Duodenal mucosa (tissue), 2 donors: ENCODE measurements around the gene KCNA4.
"Not testable (repeated sequence)": the region's sequence is repeated elsewhere in the genome, so short reads cannot be mapped to it uniquely, and the experiment has no call there.

ENCODE experiments used
- H3K27ac ChIP-seq: one replicate; pipeline ENCODE4 v1.7.0; 2013; ENCODE audit warnings: low read depth, low read length
- H3K27me3 ChIP-seq, 2 donors: one replicate each; pipeline ENCODE4 v1.7.0; 2013; ENCODE audit warnings: low read length in 2 of 2, control low read depth in 1 of 2; ENCODE audit not compliant: insufficient read depth in 2 of 2, control insufficient read depth in 1 of 2
- H3K36me3 ChIP-seq, 2 donors: one replicate each; pipeline ENCODE4 v1.7.0; 2013; ENCODE audit warnings: low read length in 2 of 2, control low read depth in 1 of 2; ENCODE audit not compliant: insufficient read depth in 2 of 2, control insufficient read depth in 1 of 2
- H3K4me1 ChIP-seq, 2 donors: one replicate each; pipeline ENCODE4 v1.7.0; 2013; ENCODE audit warnings: low read length in 2 of 2, control low read depth in 1 of 2; ENCODE audit not compliant: insufficient read depth in 2 of 2, control insufficient read depth in 1 of 2
- H3K4me3 ChIP-seq, 2 donors: one replicate each; pipeline ENCODE4 v1.7.0; 2013; ENCODE audit warnings: low read length in 2 of 2, low read depth in 1 of 2
- H3K9ac ChIP-seq, 2 donors: one replicate each; pipeline ENCODE4 v1.7.0; 2013; ENCODE audit warnings: low read length in 2 of 2, low read depth in 1 of 2
- H3K9me3 ChIP-seq, 2 donors: one replicate each; pipeline ENCODE4 v1.7.0; 2013; ENCODE audit warnings: low read length in 2 of 2, control low read depth in 1 of 2; ENCODE audit not compliant: control insufficient read depth in 1 of 2

KCNA4 gene

DNA sequence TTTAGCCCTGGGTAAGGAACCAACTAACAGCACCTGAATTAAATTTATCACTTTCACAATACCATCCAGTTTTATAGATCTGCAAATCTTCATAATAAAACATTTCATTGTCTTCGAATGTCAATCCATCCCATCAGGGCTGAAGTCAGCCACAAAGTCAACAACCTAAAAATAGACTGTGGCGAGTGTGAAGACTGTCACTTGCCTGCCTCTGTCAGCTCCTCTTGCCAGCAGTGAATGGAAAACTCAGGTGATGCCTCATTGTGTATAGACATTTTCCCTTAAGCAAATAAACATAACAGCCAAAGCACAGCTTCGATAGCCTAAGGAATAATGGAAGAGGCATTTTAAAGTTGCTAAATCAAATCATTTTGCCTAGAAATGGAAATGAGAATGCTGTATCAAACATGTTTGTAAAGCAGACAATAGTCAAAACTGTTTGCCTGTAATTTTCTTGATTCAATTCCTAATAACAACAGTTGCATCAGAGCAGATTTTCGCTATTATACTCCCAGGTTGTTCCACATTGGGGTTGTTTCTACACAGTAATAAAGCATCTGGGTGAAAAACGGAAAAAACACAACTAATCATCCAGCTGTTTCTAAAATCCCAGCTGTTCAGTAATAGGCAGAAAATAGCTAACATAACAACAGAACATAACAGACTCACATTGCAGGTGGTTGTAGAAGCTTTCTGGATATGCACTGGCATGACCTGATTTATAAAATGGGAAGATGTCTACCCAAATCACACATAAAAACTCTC lies 15.7 kb downstream of the KCNA4 start:
- Histone ChIP-seq H3K4me3 (no peak overlapping the region), H3K4me1 (no peaks in the 10 kb centered on the region), H3K27me3 (no peaks in the 10 kb centered on the region), H3K9me3 (no peaks in the 10 kb centered on the region), H3K9ac (no peak overlapping the region), H3K36me3 (no peaks in the 10 kb centered on the region), H3K27ac (no peak overlapping the region)

DNA sequence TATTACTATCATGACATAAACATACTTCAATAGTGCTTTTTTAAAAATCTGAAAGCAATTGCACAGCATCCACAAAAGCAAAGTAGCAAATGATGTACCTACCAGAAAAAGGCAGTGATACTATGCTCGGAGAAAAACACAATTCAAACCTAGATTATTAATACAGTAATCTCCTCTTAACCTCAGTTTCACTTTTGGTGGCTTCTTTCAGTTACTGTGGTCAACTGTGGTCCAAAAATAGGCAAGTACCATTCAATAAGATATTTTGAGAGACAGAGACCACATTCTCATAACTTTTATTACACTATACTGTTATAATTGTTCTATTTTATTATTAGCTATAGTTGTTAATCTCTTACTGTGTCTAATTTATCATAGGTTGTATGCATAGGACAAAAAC lies 20.8 kb downstream of the KCNA4 start:
- Histone ChIP-seq H3K9me3 (peaks cover 0 to 4% of the 10 kb centered on the region in 2 donors), H3K4me1 (no peaks in the 10 kb centered on the region), H3K27me3 (no peaks in the 10 kb centered on the region), H3K9ac (no peak overlapping the region), H3K4me3 (no peak overlapping the region), H3K27ac (no peak overlapping the region), H3K36me3 (no peaks in the 10 kb centered on the region)

DNA sequence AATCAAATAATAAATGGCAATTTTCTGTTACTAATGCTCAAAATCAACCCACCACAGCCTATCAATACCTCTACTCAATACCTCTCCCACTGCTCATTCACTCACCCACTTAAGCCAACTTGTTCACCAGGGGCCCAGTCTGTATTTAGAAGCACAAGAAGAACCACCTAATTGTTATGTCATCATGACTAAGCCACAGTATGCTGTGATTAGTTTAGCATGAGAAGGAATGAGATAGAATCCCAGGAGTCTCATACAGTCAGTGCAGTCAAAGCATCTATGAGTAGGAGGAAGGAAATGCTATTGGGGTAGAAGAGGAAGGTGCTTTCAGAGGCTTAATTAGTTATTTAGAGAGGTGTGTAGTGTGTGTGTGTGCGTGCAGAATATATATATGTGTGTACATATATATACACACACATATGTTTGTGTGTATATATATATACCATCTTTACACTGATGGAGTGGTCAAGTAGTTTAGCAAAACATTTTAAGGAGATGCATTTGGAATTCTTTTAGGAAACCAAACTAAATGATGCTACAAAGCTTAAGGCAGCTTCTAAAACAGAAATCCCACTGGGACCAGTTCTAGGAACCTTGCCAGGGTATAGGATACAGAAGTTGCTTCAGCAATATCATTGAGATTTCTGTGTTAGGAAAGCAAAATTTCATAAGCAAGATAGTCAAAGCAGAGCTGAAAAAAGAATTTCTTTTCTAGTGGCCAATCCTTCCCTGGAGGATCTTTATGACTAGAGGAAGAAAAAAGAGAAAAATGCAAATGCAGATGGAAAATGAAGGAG lies 27.5 kb downstream of the KCNA4 start:
- peaks cover 0 to 4% of the 10 kb centered on the region in 2 donors for H3K9me3 ChIP-seq
- H3K9ac ChIP-seq: no peak overlapping the region
- no peak overlapping the region for H3K27ac ChIP-seq
- no peaks in the 10 kb centered on the region for H3K4me1 ChIP-seq
- no peaks in the 10 kb centered on the region for H3K27me3 ChIP-seq
- H3K4me3 ChIP-seq: no peak overlapping the region
- H3K36me3 ChIP-seq: no peaks in the 10 kb centered on the region

DNA sequence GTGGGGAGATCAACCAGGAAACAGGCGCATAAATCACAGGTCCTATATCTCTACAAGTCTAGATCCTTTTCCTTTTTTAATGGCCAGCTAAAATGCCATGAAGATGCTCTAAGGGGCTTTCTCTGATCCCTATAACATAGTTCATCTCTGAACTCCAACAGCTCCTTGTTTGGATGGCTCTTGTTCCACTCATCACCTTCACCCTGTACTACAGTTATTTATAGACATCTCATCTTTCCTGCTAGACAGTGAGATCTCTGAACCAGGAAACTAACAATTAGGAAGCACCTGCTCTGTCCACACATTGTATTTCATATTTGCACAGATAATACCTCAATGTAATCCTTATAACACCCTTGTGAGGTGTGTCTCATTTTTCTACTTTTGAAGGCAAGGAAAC lies 31.6 kb downstream of the KCNA4 start:
- Histone ChIP-seq H3K9me3 (peaks cover 0 to 4% of the 10 kb centered on the region in 2 donors), H3K4me1 (no peaks in the 10 kb centered on the region), H3K27me3 (no peaks in the 10 kb centered on the region), H3K4me3 (no peak overlapping the region), H3K27ac (no peak overlapping the region), H3K36me3 (no peaks in the 10 kb centered on the region), H3K9ac (no peak overlapping the region)

DNA sequence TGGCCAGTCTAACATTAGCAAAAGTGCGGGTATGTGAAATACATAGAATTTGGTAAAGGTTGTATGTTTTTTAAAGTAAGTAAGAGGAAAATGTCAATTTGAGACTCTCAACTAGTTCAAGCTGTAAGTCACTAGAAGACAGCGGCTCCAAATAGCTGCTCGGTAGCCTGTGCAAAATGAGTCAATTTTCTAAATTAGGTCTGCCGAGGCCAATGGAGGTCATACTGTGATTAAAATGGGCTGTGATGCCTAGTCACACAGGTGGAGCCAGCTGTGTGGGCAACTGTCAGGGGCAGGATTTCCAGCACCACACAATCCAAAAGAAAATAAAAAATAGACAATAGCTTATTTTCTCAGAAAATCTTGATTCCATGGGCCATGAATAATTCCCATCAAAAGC lies 32.3 kb downstream of the KCNA4 start:
- Histone ChIP-seq H3K36me3 (no peaks in the 10 kb centered on the region), H3K27ac (no peak overlapping the region), H3K9me3 (peaks cover 0 to 4% of the 10 kb centered on the region in 2 donors), H3K27me3 (no peaks in the 10 kb centered on the region), H3K9ac (no peak overlapping the region), H3K4me3 (no peak overlapping the region), H3K4me1 (no peaks in the 10 kb centered on the region)

DNA sequence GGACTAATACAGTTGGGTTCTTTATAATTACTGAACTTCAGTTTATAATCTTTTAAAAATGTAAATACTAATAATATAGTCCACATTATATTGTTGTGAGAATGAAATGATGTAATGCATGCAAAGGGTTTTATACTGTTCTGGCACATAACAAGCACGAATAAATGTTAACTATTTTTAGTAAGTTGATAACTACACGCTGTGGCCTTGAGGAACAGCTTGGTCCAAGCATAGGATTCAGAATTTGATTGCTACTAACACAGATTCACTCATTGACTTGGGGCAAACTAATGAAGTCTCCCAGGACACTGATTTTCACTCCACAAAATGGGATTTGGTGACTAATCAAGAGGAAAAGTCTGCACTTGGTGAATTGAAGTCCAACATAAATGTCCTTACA lies 38.3 kb downstream of the KCNA4 start:
- no peaks in the 10 kb centered on the region for H3K27me3 ChIP-seq
- no peaks in the 10 kb centered on the region for H3K36me3 ChIP-seq
- H3K27ac ChIP-seq: no peak overlapping the region
- no peaks in the 10 kb centered on the region for H3K4me1 ChIP-seq
- H3K4me3 ChIP-seq: no peak overlapping the region
- H3K9ac ChIP-seq: no peak overlapping the region
- no peaks in the 10 kb centered on the region for H3K9me3 ChIP-seq

DNA sequence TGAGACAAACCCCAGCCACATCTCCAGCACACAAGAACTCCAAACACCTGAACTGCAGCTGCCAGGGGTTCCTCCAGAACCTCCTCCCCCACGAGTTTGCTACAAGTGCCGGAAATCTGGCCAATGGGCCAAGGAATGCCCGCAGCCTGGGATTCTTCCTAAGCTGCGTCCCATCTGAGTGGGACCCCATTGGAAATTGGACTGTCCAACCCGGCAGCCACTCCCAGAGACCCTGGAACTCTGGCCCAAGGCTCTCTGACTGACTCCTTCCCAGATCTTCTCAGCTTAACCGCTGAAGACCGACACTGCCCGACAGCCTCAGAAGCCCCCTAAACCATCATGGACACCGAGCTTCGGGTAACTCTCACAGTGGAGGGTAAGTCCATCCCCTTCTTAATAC lies 41.2 kb downstream of the KCNA4 start:
- not testable (repeated sequence) for H3K4me3 ChIP-seq, H3K27me3 ChIP-seq, H3K9ac ChIP-seq, H3K36me3 ChIP-seq, H3K9me3 ChIP-seq, H3K4me1 ChIP-seq, H3K27ac ChIP-seq

DNA sequence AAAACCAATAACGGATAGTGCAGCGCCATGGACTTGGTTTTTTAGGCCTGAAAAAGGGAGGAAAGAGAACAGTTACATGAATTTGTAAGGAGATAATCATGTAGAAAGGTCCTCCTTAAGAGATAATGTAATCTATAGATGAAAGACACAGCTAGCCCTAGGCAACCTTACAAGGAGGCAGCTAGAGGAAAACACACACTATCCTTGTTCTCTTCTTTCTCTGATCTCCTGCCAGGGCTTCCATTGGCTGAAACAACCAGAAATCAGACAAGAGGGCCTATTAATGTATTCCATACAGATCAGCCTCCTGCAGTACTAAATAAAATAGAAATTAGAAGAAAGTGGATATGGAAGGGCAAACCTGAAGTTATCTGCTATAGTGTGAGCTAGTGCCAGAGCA lies 53.0 kb downstream of the KCNA4 start:
- H3K4me1 ChIP-seq: no peaks in the 10 kb centered on the region
- H3K9me3 ChIP-seq: no peaks in the 10 kb centered on the region
- H3K27ac ChIP-seq: no peak overlapping the region
- H3K4me3 ChIP-seq: no peak overlapping the region
- no peak overlapping the region for H3K9ac ChIP-seq
- no peaks in the 10 kb centered on the region for H3K27me3 ChIP-seq
- H3K36me3 ChIP-seq: no peaks in the 10 kb centered on the region

DNA sequence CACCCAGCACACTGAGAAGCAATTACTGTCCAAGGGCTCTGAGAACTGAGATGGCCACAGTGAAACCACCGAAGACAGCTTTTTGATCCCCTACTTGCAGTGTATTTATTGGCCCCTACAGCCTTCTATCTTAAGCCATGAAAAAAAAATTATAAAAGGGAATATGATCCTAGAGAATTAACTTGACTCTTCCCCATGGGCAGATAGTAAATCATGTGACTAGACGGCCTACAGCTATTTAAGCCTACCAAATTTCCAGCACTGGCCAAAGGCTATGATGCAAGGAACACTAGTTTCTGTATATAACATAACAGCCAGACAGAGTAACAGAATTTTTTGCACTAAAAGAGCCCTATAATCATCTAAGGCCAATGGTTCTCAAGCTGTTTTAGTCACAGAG lies 53.8 kb downstream of the KCNA4 start:
- Histone ChIP-seq H3K4me1 (no peaks in the 10 kb centered on the region), H3K4me3 (no peak overlapping the region), H3K36me3 (no peaks in the 10 kb centered on the region), H3K9me3 (no peaks in the 10 kb centered on the region), H3K27ac (no peak overlapping the region), H3K9ac (no peak overlapping the region), H3K27me3 (no peaks in the 10 kb centered on the region)

DNA sequence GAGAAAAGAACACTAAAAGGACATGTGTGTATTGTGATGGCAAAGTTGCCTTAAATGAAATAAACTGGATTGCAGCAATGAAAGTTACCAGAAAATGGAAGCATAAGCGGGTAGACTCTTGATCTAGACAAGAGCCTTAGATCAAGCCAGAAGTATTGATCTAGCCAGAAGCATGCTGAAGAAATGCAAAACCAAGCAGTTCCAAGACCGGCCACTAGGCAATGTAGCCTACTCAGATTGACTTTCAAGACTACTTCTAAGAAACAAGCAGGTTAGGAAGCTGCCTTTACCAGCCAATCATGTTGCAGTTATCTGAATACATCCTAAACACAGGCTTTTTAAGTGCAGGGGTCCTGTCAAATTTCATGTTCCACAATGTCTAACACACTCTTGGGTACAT lies 54.6 kb downstream of the KCNA4 start:
- Histone ChIP-seq H3K9ac (no peak overlapping the region), H3K9me3 (no peaks in the 10 kb centered on the region), H3K4me1 (no peaks in the 10 kb centered on the region), H3K27me3 (no peaks in the 10 kb centered on the region), H3K4me3 (no peak overlapping the region), H3K27ac (no peak overlapping the region), H3K36me3 (no peaks in the 10 kb centered on the region)
